HepG2 (cell line): Measurements from ENCODE around the gene U2AF1L4.

Experiments
- CEBPB ChIP-seq: IDR thresholded peaks from 2 replicates; pipeline ENCODE4 v1.6.1; 2011; ENCODE audit warnings: low read depth, low read length, improper control_type of control experiment, borderline replicate concordance
- SSRP1 ChIP-seq: IDR thresholded peaks from 2 replicates; pipeline ENCODE4 v1.6.1; 2016; ENCODE audit warnings: control low read depth
- TF ChIP-seq, protein P1 (sequence below): sonication (generic); formaldehyde crosslinking; IDR thresholded peaks from 2 replicates; pipeline ENCODE4 v1.5.1; 2020; ENCODE audit warnings: mild to moderate bottlenecking, missing genetic modification reagents, moderate library complexity

DNA sequence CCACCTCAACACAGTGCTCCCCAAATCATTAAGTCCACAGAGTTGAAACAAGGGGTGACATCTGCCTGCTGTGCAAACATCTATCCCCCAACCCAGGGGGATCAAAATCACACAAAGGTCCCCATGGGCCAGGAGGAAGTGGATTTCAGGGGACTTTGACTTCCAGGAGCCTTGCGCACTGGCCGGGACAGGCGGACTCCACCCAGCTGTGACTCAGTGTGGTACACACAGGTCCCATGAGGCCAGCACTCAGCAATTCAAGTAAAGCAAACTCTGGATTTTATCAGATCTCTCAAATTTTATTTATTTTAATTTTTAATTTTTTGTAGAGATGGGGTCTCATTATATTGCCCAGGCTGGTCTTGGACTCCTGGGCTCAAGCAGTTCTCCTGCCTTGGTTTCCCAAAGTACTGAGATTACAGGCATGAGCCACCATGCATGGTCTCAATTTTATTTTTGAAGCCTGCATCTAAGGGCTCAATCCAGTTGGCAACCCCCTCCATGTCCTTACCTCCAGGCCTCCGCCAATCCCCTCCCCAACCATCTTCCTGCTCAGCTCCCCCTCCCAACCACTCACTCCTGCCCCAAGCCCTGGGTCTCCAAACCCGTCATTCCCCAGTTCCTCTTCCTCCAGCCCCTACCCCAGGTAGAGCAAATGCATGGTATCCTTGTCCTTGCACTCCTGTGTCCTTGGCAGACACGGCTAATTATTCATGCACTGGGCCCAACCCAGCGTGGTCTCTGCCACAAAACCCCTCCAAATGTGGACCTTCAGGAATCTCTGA lies 48.4 kb upstream of the U2AF1L4 start:
- TF ChIP-seq, protein P1, sequence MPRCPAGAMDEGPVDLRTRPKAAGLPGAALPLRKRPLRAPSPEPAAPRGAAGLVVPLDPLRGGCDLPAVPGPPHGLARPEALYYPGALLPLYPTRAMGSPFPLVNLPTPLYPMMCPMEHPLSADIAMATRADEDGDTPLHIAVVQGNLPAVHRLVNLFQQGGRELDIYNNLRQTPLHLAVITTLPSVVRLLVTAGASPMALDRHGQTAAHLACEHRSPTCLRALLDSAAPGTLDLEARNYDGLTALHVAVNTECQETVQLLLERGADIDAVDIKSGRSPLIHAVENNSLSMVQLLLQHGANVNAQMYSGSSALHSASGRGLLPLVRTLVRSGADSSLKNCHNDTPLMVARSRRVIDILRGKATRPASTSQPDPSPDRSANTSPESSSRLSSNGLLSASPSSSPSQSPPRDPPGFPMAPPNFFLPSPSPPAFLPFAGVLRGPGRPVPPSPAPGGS (CRISPR knock-in tag) = no peak
- TF ChIP-seq CEBPB = no peak
- no peak for TF ChIP-seq SSRP1 (CRISPR knock-in tag)
